CD4-positive, alpha-beta T cell treated with Interleukin-10 for 1 hour (primary cell): ENCODE measurements around the gene ZBTB43.

Experiments used
- DNase-seq: peaks from one replicate; pipeline ENCODE4 v3.0.0-alpha.2; 2020

ZBTB43 gene

GRCh38 chr9:126832440-126832839 is 27.6 kb downstream of the ZBTB43 start:
- no peak for DNase-seq

GRCh38 chr9:126833020-126833419 is 28.2 kb downstream of the ZBTB43 start:
- no peak for DNase-seq

GRCh38 chr9:126833710-126834345 is 29.0 kb downstream of the ZBTB43 start:
- DNase-seq, result no peak

GRCh38 chr9:126834672-126835071 is 29.8 kb downstream of the ZBTB43 start:
- DNase-seq, result no peak

DNA sequence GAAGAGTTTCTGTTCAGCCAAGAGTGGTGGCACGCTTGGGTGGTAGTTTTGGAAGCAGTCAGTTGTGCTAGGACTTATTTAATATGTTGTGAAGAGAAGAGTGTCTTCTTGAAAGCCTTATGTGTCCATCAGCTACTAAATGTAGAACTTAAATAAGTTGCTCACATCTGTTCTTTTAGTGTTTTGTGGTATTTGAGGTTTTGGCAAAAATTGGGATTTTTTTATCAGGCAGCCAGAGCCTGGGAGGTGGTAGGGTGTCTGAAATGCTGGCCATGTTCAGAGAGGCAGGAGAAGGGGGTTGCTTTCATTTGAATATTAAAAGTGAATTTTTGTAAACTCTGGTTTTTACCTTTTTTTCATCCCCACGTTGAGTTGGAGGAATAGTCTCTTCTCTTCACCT is 31.4 kb downstream of the ZBTB43 start:
- DNase-seq, result no peak

GRCh38 chr9:126838055-126838811 is 33.4 kb downstream of the ZBTB43 start:
- no peak for DNase-seq

DNA sequence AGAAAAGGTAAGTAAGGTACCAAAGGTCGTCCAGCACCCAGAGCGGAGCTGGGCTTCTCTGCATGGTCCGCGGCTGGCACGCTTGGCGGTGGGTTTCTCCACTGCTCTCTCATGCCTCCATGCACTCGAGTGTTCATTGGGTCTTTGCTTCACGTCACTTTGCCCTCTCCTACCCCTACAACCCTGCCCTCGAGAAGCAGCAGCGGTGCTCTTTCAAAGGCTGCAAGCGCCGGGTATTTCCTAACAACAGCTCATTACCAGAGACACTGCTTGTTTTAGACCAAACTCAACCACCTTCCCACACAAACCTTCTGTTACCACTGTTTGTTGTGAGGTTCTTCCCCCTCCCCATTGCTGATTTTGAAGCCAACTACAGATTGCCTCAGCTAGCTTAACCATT is 34.1 kb downstream of the ZBTB43 start:
- no peak for DNase-seq

GRCh38 chr9:126839301-126839700 is 34.5 kb downstream of the ZBTB43 start:
- no peak for DNase-seq

GRCh38 chr9:126842220-126842842 is 37.5 kb downstream of the ZBTB43 start:
- DNase-seq, result no peak

GRCh38 chr9:126842977-126843799 is 38.3 kb downstream of the ZBTB43 start:
- no peak for DNase-seq

GRCh38 chr9:126844085-126844484 is 39.2 kb downstream of the ZBTB43 start:
- no peak for DNase-seq

GRCh38 chr9:126847051-126847450 is 42.2 kb downstream of the ZBTB43 start:
- DNase-seq, result no peak

DNA sequence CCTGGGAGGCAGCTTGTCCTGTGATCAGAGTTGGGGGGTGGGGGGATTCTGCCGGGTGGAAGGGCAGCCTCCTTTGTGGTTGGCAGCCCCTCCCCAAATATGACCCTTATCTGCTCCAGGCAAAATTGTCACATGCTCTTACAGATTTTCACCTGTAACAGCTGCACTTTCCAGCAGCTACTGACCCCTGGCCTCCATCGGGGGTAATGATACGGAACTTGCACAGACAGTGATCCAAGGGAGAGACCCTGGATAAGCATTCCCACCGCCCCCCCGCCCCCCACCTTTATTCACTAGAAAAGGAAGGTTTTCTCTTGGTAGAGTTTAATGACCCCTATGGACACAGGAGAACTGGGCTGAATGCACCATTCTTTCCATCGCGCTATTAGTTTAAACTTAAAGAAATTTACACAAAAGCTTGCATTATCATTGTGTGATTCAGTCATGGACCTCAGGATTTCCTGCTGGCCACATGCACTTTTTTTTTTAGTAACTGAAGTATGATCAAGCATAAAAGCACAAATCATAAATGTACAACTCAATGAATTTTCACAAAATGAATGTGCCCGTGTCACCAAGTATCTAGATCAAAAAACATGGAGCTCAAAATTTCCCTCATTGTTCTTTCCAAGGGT is 44.9 kb downstream of the ZBTB43 start:
- no peak for DNase-seq

DNA sequence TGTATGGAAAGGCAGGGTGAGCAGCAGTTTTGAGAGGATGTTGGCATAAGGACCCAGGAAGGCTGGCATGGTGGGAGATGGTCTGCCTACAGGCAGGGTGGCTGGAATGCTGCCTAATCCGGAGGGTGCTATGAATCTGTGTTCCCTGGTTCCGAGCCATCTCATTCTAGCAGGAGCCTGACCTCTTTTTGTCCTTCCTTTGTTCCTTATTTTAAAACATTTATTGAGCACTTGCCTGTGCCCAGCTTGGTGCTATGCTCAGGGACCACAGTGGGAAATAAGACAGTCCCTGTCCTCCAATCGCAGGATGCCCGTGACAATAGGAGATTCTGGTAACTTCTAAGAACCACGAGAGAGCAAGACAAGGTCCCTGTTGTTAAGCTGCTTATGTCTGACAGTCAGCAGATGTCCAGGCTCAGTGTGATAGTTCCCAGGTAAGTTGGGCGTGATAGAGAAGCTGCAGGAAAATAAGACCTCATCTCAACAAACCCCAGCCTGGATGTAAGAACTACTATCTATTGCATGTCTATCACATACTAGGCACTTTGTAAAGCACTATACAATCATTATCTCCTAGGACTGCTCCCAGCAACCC is 46.5 kb downstream of the ZBTB43 start:
- DNase-seq, result no peak

- DNase-seq, result no peak
Measured at GRCh38 chr9:126852086-126852688, 47.3 kb downstream of the ZBTB43 start.

GRCh38 chr9:126853667-126854066 is 48.8 kb downstream of the ZBTB43 start:
- DNase-seq, result no peak

DNA sequence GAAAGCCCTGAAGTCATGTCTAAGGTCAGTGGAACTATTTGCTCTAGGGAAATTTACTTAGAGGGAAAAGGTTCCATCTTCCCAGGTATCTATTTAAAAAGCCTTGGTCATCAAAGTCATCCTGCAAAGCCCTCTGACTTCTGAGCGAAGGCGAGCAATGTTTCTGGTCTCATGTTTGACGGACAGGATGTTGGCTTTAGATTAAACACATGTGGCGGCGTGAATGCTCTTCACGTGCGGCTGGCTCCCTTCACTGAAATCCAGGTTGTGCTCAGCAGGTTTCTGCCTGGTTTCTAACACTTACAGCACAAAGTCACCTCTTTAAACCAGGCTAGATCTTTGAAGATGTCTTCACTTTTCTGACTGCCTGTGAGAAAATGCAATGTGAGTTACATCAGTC is 49.9 kb downstream of the ZBTB43 start:
- DNase-seq, result no peak

GRCh38 chr9:126856326-126856877 is 51.6 kb downstream of the ZBTB43 start:
- DNase-seq, result no peak

DNA sequence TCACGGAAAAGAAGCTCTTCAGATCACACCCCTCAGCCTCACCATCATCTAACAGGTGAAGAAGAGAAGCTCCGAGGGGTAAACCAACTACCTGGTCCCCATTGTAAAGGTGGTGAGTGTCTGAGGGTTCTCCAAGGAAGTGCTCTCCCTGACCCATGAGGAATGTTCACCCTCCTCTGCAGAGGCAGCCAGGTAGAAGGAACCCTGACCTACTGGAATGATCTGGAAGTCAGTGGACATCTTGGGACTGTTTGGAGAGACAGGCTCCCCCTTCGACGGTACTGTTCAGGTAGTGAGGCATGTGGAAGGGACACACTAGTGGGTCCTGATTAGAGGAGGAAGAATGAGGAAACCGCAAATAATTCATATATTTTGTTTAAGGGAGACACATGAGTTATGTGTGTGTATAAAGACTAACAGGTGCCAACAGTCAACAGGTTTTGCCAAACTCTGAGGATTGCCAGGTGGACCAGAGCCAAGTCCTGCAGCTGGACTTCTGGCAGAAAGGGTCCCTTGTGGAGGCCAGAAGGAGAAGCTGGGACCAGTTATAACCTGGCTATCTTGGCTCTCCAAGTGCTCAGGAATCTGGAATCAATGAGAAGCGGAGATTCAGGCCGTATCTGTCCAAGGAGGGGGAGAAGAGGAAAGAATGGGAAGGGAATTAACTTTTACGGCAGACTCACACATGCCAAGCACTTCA is 52.6 kb downstream of the ZBTB43 start:
- no peak for DNase-seq

DNA sequence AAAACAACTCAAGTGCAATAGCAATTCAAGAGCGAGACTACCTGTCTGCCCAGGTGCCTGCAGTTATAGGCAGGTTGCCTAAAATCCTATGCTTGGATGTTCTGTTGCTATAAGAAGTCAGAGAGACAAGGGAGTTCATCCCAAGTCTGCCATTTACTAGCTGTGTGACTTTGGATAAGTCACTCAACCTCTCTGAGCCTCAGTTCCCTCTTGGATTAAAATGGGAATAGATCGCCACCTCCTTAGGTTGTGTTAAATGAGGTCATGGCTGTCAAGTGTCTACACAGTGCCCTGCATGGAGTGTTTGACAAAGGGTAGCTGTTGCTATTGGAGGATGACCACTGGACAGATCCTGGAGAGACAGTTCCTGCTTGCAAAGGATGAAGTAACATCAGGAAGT is 54.3 kb downstream of the ZBTB43 start:
- DNase-seq, result no peak
